ENCODE measurements around the gene IFNA13. TPM values are rescaled to one million over a fixed set of nuclear protein-coding genes. Genes with fewer than 3 reads are reported as not detected.

The IFNA13 gene
- total RNA-seq, 4 donors from 2014 or later = not detected

DNA sequence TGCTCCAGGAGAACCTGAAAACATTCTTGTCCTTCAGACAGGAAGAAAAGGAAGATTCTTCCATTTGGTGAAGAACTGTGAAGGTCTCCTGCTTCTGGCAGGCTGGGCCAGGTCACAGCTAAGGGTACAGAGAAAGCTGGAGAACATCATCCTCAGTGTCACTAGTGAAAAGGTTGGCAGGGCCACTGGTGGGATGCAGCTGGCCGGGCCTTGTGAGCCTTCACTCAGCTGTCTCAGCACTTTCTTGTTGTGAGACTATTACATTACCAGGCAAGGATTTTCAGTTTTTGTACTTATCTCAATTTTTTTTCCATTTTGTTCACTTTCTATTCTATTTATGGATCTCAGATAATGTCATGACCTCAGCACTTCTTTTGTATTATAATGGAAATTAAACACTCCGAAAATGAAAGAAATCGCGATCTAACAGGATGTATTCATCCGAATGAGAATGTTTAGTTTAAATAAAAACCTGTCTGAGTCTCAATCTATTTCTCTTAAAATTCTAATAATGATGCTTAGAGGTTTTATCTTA lies 31.2 kb upstream of the IFNA13 start:
- 78 to 94% methylated on average over 5 of the region's 5 CpGs for whole genome bisulfite sequencing, 2 donors (ENCODE audit: low coverage in 1 of 2)
- no peaks in the 10 kb centered on the region for H3K36me3 ChIP-seq
- H3K4me3 ChIP-seq = no peak overlapping the region
- H3K27ac ChIP-seq = no peak overlapping the region
- H3K9me3 ChIP-seq = no peaks in the 10 kb centered on the region
- peaks cover 0 to 20% (median 6%) of the 10 kb centered on the region in 3 donors for H3K4me1 ChIP-seq
- TF ChIP-seq POLR2A (IDR thresholded peaks at IDR 0.05) (no peak), CTCF (IDR thresholded peaks at IDR 0.05) (no peak), POLR2AphosphoS5 (IDR thresholded peaks at IDR 0.05) (no peak), EP300 (IDR thresholded peaks at IDR 0.05) (no peak)
- peaks cover 72% of the 10 kb centered on the region for H3K27me3 ChIP-seq
- no peak for ATAC-seq

DNA sequence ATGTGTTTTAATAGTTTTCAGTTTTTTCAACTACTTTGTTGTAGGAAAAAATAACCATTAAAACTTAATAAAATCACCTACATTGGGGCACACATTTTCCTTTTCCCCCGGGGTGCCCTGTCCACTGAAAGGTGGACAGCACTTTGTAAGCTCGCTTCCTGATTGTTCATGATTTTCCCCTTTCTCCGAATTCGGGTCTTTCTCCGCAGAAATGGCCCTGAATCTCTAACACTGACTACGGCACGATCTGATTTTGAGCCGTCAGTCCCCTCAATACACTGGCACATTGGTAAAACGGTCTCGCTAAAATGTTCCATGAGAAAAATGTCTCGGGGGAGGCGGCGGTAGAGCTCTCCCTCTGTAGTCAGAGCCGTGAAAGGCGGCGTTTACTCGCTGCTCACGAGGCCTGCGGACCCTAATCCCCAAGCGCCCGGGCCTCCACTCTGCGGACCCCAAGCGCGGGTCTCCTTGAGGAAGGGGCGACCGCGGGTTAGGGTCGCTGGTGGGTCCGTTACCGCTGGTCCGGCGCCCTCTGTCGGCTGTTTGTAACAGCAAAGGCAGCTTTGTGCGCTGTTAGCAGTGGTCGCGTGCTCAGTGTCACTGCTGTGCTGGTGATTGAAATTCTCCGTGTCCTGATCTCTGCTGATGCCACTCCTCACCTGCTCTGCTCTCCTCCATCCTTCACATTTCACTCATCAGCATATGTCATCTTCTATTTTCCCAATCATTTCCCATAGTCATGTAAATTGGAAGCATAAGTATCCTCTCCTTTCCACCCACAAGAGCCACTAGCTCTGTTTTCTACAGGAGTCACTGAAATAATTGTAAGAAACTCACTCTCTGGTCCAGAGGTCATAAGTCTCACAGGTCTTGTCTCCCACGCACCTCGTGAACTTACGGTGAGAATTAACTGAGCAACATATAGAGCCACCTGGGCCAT lies 28.2 kb upstream of the IFNA13 start:
- peak; percentile 72 for ATAC-seq
- peak; percentile 43 to 85 (median 51) for TF ChIP-seq CTCF (IDR thresholded peaks at IDR 0.05)
- no peak for TF ChIP-seq EP300 (IDR thresholded peaks at IDR 0.05)
- peaks cover 76% of the 10 kb centered on the region for H3K27me3 ChIP-seq

GRCh38 chr9:21392270-21392669 lies 24.4 kb upstream of the IFNA13 start:
- ATAC-seq = no peak
- H3K9me3 ChIP-seq = no peaks in the 10 kb centered on the region
- TF ChIP-seq EP300 (IDR thresholded peaks at IDR 0.05) (no peak), POLR2A (IDR thresholded peaks at IDR 0.05) (no peak), POLR2AphosphoS5 (IDR thresholded peaks at IDR 0.05) (no peak), CTCF (IDR thresholded peaks at IDR 0.05) (no peak)
- H3K27ac ChIP-seq = no peak overlapping the region
- H3K27me3 ChIP-seq = peaks cover 78% of the 10 kb centered on the region
- H3K4me3 ChIP-seq = no peak overlapping the region
- peaks cover 0 to 9% (median 0%) of the 10 kb centered on the region in 3 donors for H3K4me1 ChIP-seq
- no peaks in the 10 kb centered on the region for H3K36me3 ChIP-seq
- WGBS, 2 donors (ENCODE audit: low coverage in 1 of 2) = 80 to 92% methylated on average over 4 to 5 of the region's 6 CpGs

More for the DNA sequence above, 28.2 kb upstream of the IFNA13 start:
- Histone ChIP-seq H3K4me3 (peak overlapping the region; percentile 11 to 50), H3K36me3 (no peaks in the 10 kb centered on the region), H3K27ac (peak overlapping the region in 1 of 4 donors; percentile 10), H3K9me3 (no peaks in the 10 kb centered on the region), H3K4me1 (peaks cover 0 to 9% (median 0%) of the 10 kb centered on the region in 3 donors)
- 7 to 19% methylated on average over 11 to 32 of the region's 40 CpGs for WGBS, 2 donors (ENCODE audit: low coverage in 1 of 2)

DNA sequence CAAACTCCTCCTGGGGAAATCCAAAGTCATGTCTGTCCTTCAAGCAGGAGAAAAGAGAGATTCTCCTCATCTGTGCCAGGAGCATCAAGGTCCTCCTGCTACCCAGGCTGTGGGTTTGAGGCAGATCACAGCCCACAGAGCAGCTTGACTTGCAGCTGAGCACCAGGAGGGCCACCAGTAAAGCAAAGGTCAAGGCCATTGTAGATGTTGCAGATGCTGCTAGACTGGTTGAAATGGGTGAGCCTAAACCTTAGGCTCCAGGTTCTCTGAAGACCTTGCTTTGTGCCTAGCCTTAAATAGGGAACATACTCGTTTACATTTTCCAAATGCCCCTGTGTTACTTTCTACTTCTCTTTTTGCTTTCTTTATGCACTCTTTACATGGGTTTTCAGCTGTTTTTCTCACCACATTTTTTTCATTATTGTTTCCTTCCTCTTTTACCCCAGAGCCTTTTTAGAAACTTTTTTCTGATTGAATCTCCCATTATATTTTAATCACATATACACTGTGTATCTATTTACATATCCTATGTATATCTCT lies 17.3 kb upstream of the IFNA13 start, which contains the start of gene IFNA2:
TSS of gene IFNA2 (minus strand) at position 268 of the 540 bp plus-strand sequence. CDS start at position 199, 69 bp downstream.
- H3K36me3 ChIP-seq = no peaks in the 10 kb centered on the region
- H3K9me3 ChIP-seq = no peaks in the 10 kb centered on the region
- no peaks in the 10 kb centered on the region for H3K4me1 ChIP-seq
- no peak within 1 kb of the TSS for H3K4me3 ChIP-seq
- ATAC-seq = no peak
- TF ChIP-seq CTCF (IDR thresholded peaks at IDR 0.05) = no peak
- TF ChIP-seq POLR2A (IDR thresholded peaks at IDR 0.05) = no peak
- TF ChIP-seq POLR2AphosphoS5 (IDR thresholded peaks at IDR 0.05) = no peak
- TF ChIP-seq EP300 (IDR thresholded peaks at IDR 0.05) = no peak
- WGBS, 2 donors (ENCODE audit: low coverage in 1 of 2) = 53 to 56% methylated on average over 1 of the region's 1 CpG
- H3K27me3 ChIP-seq = peaks cover 22% of the 10 kb centered on the region
- H3K27ac ChIP-seq = no peak within 1 kb of the TSS

All from gastroesophageal sphincter (tissue), 4 donors.